HEK293 (cell line): Measurements from ENCODE around the gene API5.

Experiments
- CTCF ChIA-PET: fragments of 350-600 bp; formaldehyde crosslinking; extraction: SDS; loops from one replicate; lab custom pipeline; 2021; ENCODE audit warnings: antibody characterized with exemption; lab: Yijun Ruan, JAX
- POLR2A ChIA-PET: fragments of 300-600 bp; formaldehyde crosslinking; extraction: SDS; loops from one replicate; lab custom pipeline; 2020; ENCODE audit warnings: antibody characterized with exemption, inconsistent platforms; lab: Yijun Ruan, JAX
- H3K27ac ChIP-seq: fragments of 200-500 bp; sonication (Bioruptor generic); 2 replicates; pipeline ENCODE4 v1.5.1; 2014; ENCODE audit warnings: low read depth, low read length, control low read depth, inconsistent platforms; ENCODE audit errors: extremely low read depth
- H3K36me3 ChIP-seq, 2 experiments: fragments of 200-500 bp in 1 of 2; sonication (Bioruptor generic) in 1 of 2; 1 replicate in 1 of 2; 2 replicates in 1 of 2; pipeline ENCODE4 v1.5.1; 2014 to 2017; ENCODE audit warnings: inconsistent platforms in 2 of 2, low read length in 2 of 2; ENCODE audit not compliant: control insufficient read depth in 2 of 2, insufficient read depth in 1 of 2
- H3K4me1 ChIP-seq: fragments of 200-500 bp; sonication (Bioruptor generic); 2 replicates; pipeline ENCODE4 v1.5.1; 2014; ENCODE audit warnings: mild to moderate bottlenecking, low read length, inconsistent platforms; ENCODE audit not compliant: control insufficient read depth, insufficient read depth
- H3K4me3 ChIP-seq: 2 replicates; pipeline ENCODE4 v1.5.1; 2011; ENCODE audit warnings: low read depth, mild to moderate bottlenecking, control low read depth, low read length, moderate library complexity
- H3K9me3 ChIP-seq: fragments of 200-500 bp; sonication (Bioruptor generic); 2 replicates; pipeline ENCODE4 v1.5.1; 2014; ENCODE audit warnings: low read depth, low read length, inconsistent platforms; ENCODE audit not compliant: control insufficient read depth, insufficient read depth
- BCL11A ChIP-seq: fragments of 450-650 bp; formaldehyde crosslinking; IDR thresholded peaks from 2 replicates; pipeline ENCODE4 v1.5.1; 2016; ENCODE audit warnings: low read depth, missing biosample characterization, missing genetic modification characterization
- GLI2 ChIP-seq: fragments of 450-650 bp; formaldehyde crosslinking; IDR thresholded peaks from 2 replicates; pipeline ENCODE4; 2017; ENCODE audit warnings: missing biosample characterization, missing genetic modification characterization, low read depth, borderline replicate concordance
- KLF16 ChIP-seq: fragments of 450-650 bp; formaldehyde crosslinking; IDR thresholded peaks from 2 replicates; pipeline ENCODE4 v1.5.1; 2017; ENCODE audit warnings: missing biosample characterization, missing genetic modification characterization
- PRDM1 ChIP-seq: fragments of 450-650 bp; formaldehyde crosslinking; IDR thresholded peaks from 2 replicates; pipeline ENCODE4; 2016; ENCODE audit warnings: missing biosample characterization, missing genetic modification characterization
- RBAK ChIP-seq: fragments of 450-650 bp; formaldehyde crosslinking; IDR thresholded peaks from 2 replicates; pipeline ENCODE4 v1.5.1; 2016; ENCODE audit warnings: missing biosample characterization, missing genetic modification characterization
- ZBTB1 ChIP-seq: fragments of 450-650 bp; formaldehyde crosslinking; IDR thresholded peaks from 2 replicates; pipeline ENCODE4 v1.5.1; 2016; ENCODE audit warnings: missing biosample characterization, missing genetic modification characterization
- ZNF10 ChIP-seq: fragments of 450-650 bp; formaldehyde crosslinking; IDR thresholded peaks from 2 replicates; pipeline ENCODE4 v1.5.1; 2017; ENCODE audit warnings: missing biosample characterization, missing genetic modification characterization
- ZNF114 ChIP-seq: fragments of 450-650 bp; formaldehyde crosslinking; IDR thresholded peaks from 2 replicates; pipeline ENCODE4 v1.5.0; 2017; ENCODE audit warnings: missing biosample characterization, missing genetic modification characterization
- ZNF133 ChIP-seq: fragments of 450-650 bp; formaldehyde crosslinking; IDR thresholded peaks from 2 replicates; pipeline ENCODE4 v1.5.1; 2016; ENCODE audit warnings: missing biosample characterization, missing genetic modification characterization
- ZNF214 ChIP-seq: fragments of 450-650 bp; formaldehyde crosslinking; IDR thresholded peaks from 2 replicates; pipeline ENCODE4 v1.5.1; 2017; ENCODE audit warnings: missing biosample characterization, mild to moderate bottlenecking, missing genetic modification characterization, borderline replicate concordance
- ZNF350 ChIP-seq: fragments of 450-650 bp; formaldehyde crosslinking; IDR thresholded peaks from 2 replicates; pipeline ENCODE4 v1.5.0; 2017; ENCODE audit warnings: missing biosample characterization, mild to moderate bottlenecking, missing genetic modification characterization
- ZNF391 ChIP-seq: fragments of 450-650 bp; formaldehyde crosslinking; IDR thresholded peaks from 2 replicates; pipeline ENCODE4 v1.5.1; 2016; ENCODE audit warnings: low read depth, missing biosample characterization, missing genetic modification characterization, borderline replicate concordance
- ZNF394 ChIP-seq: fragments of 450-650 bp; formaldehyde crosslinking; IDR thresholded peaks from 2 replicates; pipeline ENCODE4 v1.5.1; 2016; ENCODE audit warnings: missing biosample characterization, missing genetic modification characterization, mild to moderate bottlenecking, moderate library complexity, borderline replicate concordance
- ZNF426 ChIP-seq: fragments of 450-650 bp; formaldehyde crosslinking; IDR thresholded peaks from 2 replicates; pipeline ENCODE4 v1.5.1; 2017; ENCODE audit warnings: missing biosample characterization, missing genetic modification characterization, mild to moderate bottlenecking, inconsistent platforms, moderate library complexity
- ZNF510 ChIP-seq: fragments of 450-650 bp; formaldehyde crosslinking; IDR thresholded peaks from 2 replicates; pipeline ENCODE4 v1.5.1; 2018; ENCODE audit warnings: mild to moderate bottlenecking, missing genetic modification characterization, missing biosample characterization; ENCODE audit not compliant: insufficient replicate concordance
- ZNF610 ChIP-seq: fragments of 450-650 bp; formaldehyde crosslinking; IDR thresholded peaks from 2 replicates; pipeline ENCODE4 v1.5.1; 2016; ENCODE audit warnings: missing biosample characterization, missing genetic modification characterization, borderline replicate concordance
- ZNF621 ChIP-seq: fragments of 450-650 bp; formaldehyde crosslinking; IDR thresholded peaks from 2 replicates; pipeline ENCODE4 v1.5.1; 2017; ENCODE audit warnings: missing biosample characterization, missing genetic modification characterization
- ZNF677 ChIP-seq: fragments of 450-650 bp; IDR thresholded peaks from 2 replicates; pipeline ENCODE4 v1.5.0; 2018; ENCODE audit warnings: missing biosample characterization, mild to moderate bottlenecking, missing genetic modification characterization, moderate library complexity
- ZNF776 ChIP-seq: fragments of 450-650 bp; formaldehyde crosslinking; IDR thresholded peaks from 2 replicates; pipeline ENCODE4 v1.5.0; 2017; ENCODE audit warnings: missing biosample characterization, missing genetic modification characterization, borderline replicate concordance
- ZNF830 ChIP-seq: fragments of 450-650 bp; IDR thresholded peaks from 2 replicates; pipeline ENCODE4 v1.5.0; 2018; ENCODE audit warnings: missing biosample characterization, missing genetic modification characterization, low read depth, mild to moderate bottlenecking, moderate library complexity
- TF ChIP-seq, protein P1 (sequence below): fragments of 450-650 bp; formaldehyde crosslinking; IDR thresholded peaks from 2 replicates; pipeline ENCODE4 v1.5.1; 2016; ENCODE audit warnings: missing biosample characterization, missing genetic modification characterization
- TF ChIP-seq, protein P2 (sequence below): fragments of 450-650 bp; formaldehyde crosslinking; IDR thresholded peaks from 2 replicates; pipeline ENCODE4 v1.5.1; 2016; ENCODE audit warnings: missing biosample characterization, missing genetic modification characterization
- TF ChIP-seq, protein P3 (sequence below): fragments of 450-650 bp; formaldehyde crosslinking; IDR thresholded peaks from 2 replicates; pipeline ENCODE4 v1.5.1; 2017; ENCODE audit warnings: missing biosample characterization, missing genetic modification characterization
- TF ChIP-seq, protein P4 (sequence below): fragments of 450-650 bp; formaldehyde crosslinking; IDR thresholded peaks from 2 replicates; pipeline ENCODE4 v1.5.1; 2016; ENCODE audit warnings: missing biosample characterization, missing genetic modification characterization
- TF ChIP-seq, protein P5 (sequence below): fragments of 450-650 bp; formaldehyde crosslinking; IDR thresholded peaks from 2 replicates; pipeline ENCODE4 v1.5.1; 2016; ENCODE audit warnings: missing biosample characterization, missing genetic modification characterization

The API5 gene

DNA sequence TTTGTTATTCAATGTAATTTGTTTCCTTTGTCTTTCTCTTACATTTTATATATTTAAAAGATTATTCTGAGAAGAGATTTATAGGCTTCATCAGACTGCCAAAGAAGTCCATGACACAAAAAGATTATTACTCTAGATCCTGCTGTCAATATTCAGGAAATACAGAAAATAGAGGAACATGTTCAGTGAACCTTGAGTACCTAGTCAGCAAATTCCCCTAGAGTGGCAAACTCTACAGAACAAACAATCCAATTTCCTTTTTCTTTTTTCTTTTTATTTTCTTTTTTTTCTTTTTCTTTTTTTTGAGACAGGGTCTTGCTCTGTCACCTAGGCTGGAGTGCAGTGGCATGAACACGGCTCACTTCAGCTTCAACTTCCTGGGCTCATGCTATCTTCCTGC is 70.8 kb downstream of the API5 start (continued):
- TF ChIP-seq, protein P1, sequence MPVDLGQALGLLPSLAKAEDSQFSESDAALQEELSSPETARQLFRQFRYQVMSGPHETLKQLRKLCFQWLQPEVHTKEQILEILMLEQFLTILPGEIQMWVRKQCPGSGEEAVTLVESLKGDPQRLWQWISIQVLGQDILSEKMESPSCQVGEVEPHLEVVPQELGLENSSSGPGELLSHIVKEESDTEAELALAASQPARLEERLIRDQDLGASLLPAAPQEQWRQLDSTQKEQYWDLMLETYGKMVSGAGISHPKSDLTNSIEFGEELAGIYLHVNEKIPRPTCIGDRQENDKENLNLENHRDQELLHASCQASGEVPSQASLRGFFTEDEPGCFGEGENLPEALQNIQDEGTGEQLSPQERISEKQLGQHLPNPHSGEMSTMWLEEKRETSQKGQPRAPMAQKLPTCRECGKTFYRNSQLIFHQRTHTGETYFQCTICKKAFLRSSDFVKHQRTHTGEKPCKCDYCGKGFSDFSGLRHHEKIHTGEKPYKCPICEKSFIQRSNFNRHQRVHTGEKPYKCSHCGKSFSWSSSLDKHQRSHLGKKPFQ (tag by site-specific recombination): no peak

DNA sequence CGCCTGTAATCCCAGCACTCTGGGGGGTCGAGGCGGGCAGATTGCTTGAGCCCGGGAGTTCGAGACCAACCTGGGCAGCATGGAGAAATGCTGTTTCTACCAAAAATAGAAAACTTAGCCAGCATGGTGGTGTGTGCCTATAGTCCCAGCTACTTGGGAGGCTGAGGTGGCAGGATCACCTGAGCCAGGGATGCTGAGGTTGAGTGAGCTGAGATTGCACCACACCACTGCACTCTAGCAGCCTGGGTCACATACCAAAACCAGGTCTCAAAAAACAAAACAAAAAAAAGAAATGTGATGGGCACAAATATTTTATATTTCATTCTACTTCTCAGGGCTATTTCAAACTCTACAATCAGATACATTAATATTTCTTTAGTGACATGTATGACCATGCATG is 72.6 kb downstream of the API5 start:
- POLR2A ChIA-PET: no interaction called here
- H3K36me3 ChIP-seq: peaks cover 0 to 20% of the 10 kb centered on the region in 2 experiments; a peak in 2 of 3 replicates

DNA sequence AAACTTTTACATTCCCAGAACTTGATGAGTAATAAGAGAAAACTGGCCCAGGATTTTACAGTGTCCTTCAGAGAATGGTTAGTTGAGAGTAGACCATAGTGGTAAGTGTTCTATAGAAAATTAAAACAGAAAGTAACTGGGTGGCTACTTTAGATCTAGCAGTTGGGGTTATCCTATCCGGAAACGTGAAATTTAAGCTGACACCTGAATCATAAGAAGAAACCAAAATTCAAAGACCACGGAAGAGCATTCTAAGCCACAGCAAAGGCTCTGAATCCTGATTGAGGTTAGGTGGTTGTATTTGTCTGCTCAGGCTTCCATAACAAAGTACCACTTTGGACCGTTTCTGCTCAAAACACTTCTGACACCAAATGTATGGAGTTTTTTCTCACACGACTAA is 80.9 kb downstream of the API5 start:
- H3K4me1 ChIP-seq: no peaks in the 10 kb centered on the region
- no peaks in the 10 kb centered on the region for H3K9me3 ChIP-seq
- H3K4me3 ChIP-seq: no peak overlapping the region
- CTCF ChIA-PET: no interaction called here
- H3K36me3 ChIP-seq: peaks cover 12 to 68% of the 10 kb centered on the region in 2 experiments
- TF ChIP-seq ZNF10 (tag by site-specific recombination) (no peak), ZNF677 (tag by site-specific recombination) (no peak), ZNF133 (no peak), RBAK (tag by site-specific recombination) (no peak), ZNF510 (no peak), PRDM1 (no peak), ZNF426 (no peak), ZNF394 (no peak)
- TF ChIP-seq, protein P2, sequence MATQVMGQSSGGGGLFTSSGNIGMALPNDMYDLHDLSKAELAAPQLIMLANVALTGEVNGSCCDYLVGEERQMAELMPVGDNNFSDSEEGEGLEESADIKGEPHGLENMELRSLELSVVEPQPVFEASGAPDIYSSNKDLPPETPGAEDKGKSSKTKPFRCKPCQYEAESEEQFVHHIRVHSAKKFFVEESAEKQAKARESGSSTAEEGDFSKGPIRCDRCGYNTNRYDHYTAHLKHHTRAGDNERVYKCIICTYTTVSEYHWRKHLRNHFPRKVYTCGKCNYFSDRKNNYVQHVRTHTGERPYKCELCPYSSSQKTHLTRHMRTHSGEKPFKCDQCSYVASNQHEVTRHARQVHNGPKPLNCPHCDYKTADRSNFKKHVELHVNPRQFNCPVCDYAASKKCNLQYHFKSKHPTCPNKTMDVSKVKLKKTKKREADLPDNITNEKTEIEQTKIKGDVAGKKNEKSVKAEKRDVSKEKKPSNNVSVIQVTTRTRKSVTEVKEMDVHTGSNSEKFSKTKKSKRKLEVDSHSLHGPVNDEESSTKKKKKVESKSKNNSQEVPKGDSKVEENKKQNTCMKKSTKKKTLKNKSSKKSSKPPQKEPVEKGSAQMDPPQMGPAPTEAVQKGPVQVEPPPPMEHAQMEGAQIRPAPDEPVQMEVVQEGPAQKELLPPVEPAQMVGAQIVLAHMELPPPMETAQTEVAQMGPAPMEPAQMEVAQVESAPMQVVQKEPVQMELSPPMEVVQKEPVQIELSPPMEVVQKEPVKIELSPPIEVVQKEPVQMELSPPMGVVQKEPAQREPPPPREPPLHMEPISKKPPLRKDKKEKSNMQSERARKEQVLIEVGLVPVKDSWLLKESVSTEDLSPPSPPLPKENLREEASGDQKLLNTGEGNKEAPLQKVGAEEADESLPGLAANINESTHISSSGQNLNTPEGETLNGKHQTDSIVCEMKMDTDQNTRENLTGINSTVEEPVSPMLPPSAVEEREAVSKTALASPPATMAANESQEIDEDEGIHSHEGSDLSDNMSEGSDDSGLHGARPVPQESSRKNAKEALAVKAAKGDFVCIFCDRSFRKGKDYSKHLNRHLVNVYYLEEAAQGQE (tag by site-specific recombination): no peak
- no peak overlapping the region for H3K27ac ChIP-seq
- POLR2A ChIA-PET: interaction anchor here (1.3 kb wide), 1 partner anchor 81 kb away, joined by 3 read pairs; the partner anchor contains the start of gene API5

More for the DNA sequence above, 72.6 kb downstream of the API5 start:
- TF ChIP-seq ZNF214 (tag by site-specific recombination) (no peak), ZNF610 (tag by site-specific recombination) (no peak), ZBTB1 (no peak), ZNF830 (no peak), KLF16 (no peak), ZNF391 (tag by site-specific recombination) (no peak), GLI2 (tag by site-specific recombination) (no peak), ZNF776 (tag by site-specific recombination) (no peak), ZNF350 (tag by site-specific recombination) (no peak), ZNF621 (tag by site-specific recombination) (no peak), BCL11A (no peak), ZNF114 (tag by site-specific recombination) (no peak)
- TF ChIP-seq, protein P3, sequence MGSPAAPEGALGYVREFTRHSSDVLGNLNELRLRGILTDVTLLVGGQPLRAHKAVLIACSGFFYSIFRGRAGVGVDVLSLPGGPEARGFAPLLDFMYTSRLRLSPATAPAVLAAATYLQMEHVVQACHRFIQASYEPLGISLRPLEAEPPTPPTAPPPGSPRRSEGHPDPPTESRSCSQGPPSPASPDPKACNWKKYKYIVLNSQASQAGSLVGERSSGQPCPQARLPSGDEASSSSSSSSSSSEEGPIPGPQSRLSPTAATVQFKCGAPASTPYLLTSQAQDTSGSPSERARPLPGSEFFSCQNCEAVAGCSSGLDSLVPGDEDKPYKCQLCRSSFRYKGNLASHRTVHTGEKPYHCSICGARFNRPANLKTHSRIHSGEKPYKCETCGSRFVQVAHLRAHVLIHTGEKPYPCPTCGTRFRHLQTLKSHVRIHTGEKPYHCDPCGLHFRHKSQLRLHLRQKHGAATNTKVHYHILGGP (tag by site-specific recombination): no peak
- TF ChIP-seq, protein P4, sequence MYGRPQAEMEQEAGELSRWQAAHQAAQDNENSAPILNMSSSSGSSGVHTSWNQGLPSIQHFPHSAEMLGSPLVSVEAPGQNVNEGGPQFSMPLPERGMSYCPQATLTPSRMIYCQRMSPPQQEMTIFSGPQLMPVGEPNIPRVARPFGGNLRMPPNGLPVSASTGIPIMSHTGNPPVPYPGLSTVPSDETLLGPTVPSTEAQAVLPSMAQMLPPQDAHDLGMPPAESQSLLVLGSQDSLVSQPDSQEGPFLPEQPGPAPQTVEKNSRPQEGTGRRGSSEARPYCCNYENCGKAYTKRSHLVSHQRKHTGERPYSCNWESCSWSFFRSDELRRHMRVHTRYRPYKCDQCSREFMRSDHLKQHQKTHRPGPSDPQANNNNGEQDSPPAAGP (tag by site-specific recombination): no peak
- TF ChIP-seq, protein P5, sequence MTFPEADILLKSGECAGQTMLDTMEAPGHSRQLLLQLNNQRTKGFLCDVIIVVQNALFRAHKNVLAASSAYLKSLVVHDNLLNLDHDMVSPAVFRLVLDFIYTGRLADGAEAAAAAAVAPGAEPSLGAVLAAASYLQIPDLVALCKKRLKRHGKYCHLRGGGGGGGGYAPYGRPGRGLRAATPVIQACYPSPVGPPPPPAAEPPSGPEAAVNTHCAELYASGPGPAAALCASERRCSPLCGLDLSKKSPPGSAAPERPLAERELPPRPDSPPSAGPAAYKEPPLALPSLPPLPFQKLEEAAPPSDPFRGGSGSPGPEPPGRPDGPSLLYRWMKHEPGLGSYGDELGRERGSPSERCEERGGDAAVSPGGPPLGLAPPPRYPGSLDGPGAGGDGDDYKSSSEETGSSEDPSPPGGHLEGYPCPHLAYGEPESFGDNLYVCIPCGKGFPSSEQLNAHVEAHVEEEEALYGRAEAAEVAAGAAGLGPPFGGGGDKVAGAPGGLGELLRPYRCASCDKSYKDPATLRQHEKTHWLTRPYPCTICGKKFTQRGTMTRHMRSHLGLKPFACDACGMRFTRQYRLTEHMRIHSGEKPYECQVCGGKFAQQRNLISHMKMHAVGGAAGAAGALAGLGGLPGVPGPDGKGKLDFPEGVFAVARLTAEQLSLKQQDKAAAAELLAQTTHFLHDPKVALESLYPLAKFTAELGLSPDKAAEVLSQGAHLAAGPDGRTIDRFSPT (tag by site-specific recombination): no peak
- Histone ChIP-seq H3K9me3 (no peaks in the 10 kb centered on the region), H3K4me3 (no peak overlapping the region), H3K4me1 (no peaks in the 10 kb centered on the region), H3K27ac (no peak overlapping the region)
- CTCF ChIA-PET: no interaction called here
